K562 (cell line): ENCODE data around the gene ADAMTS2.

Experiments
- ZBTB33 ChIP-seq: sonication (generic); formaldehyde crosslinking; IDR thresholded peaks from 2 replicates; pipeline ENCODE4 v1.8.1; 2023; ENCODE audit warnings: mild to moderate bottlenecking, missing genetic modification reagents
- ZNF778 ChIP-seq: fragments of 450-650 bp; formaldehyde crosslinking; IDR thresholded peaks from 2 replicates; pipeline ENCODE4 v1.4.0; 2020; ENCODE audit warnings: mild to moderate bottlenecking, moderate library complexity

DNA sequence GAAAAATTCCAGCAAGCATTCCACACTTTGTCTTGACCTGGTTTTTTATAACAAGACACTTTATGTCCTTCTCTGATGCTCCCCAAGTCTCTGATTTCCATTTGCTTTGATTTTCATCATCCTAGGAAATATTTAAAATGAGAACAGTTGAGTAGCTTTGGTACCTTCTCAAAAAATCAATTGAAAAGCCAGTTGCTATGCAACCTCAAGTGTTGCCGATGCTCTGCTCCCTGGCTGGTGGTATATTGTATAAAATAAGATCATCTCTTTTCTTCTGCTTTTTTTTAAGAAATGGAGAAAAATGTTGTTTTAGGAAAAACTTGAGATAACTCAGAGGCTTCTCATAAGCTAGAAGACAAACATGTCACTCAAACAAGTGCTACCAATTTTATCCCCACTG, 175.4 kb downstream of the ADAMTS2 start:
- TF ChIP-seq ZNF778 (no peak), ZBTB33 (no peak)
